A673 (cell line): ENCODE results near the gene TCP11L2. TPM values are rescaled to one million over a fixed set of nuclear protein-coding genes. Genes with fewer than 3 reads are reported as not detected.

Source experiments
- BruUV-seq: library from RNA; stranded (reverse); fragments of 400-500 nt; replicated peaks from 2 replicates; lab custom pipeline; 2021; lab: Mats Ljungman, UMichigan
- CTCF ChIA-PET: fragments of 300-600 bp; sonication (Branson Sonifier 250); formaldehyde crosslinking; loops from one replicate; lab custom pipeline; 2022; ENCODE audit warnings: antibody characterized with exemption; lab: Charles Lee
- POLR2A ChIA-PET: fragments of 300-600 bp; sonication (Branson Sonifier 250); formaldehyde crosslinking; loops from one replicate; lab custom pipeline; 2022; ENCODE audit warnings: antibody characterized with exemption; ENCODE audit not compliant: low non-redundant PET; lab: Charles Lee
- DNase-seq: peaks from one replicate; pipeline ENCODE4 v3.0.0-alpha.2; 2015; ENCODE audit warnings: low spot score
- H3K27ac ChIP-seq: fragments of 200-600 bp; sonication (generic); 2 replicates; pipeline ENCODE4 v1.5.1; 2016; ENCODE audit warnings: mixed run types, low read depth, mild to moderate bottlenecking, mixed read lengths, antibody characterized with exemption, low read length; ENCODE audit not compliant: poor library complexity, severe bottlenecking
- H3K27me3 ChIP-seq: fragments of 200-600 bp; sonication (generic); replicated peaks from 2 replicates; pipeline ENCODE4 v1.6.1; 2017; ENCODE audit warnings: mixed run types, low read depth, mild to moderate bottlenecking, mixed read lengths, antibody characterized with exemption, low read length; ENCODE audit not compliant: insufficient read depth, poor library complexity
- H3K36me3 ChIP-seq: fragments of 200-600 bp; sonication (generic); 2 replicates; pipeline ENCODE4 v1.6.1; 2016; ENCODE audit warnings: mixed run types, mild to moderate bottlenecking, mixed read lengths, antibody characterized with exemption, low read length; ENCODE audit not compliant: insufficient read depth, poor library complexity, severe bottlenecking
- H3K4me1 ChIP-seq: fragments of 200-600 bp; sonication (generic); 2 replicates; pipeline ENCODE4 v1.6.1; 2017; ENCODE audit warnings: mixed run types, mild to moderate bottlenecking, mixed read lengths, antibody characterized with exemption, low read length; ENCODE audit not compliant: insufficient read depth, poor library complexity, severe bottlenecking
- H3K4me3 ChIP-seq: fragments of 200-600 bp; sonication (generic); 2 replicates; pipeline ENCODE4 v1.5.1; 2016; ENCODE audit warnings: low read depth, mixed run types, mild to moderate bottlenecking, mixed read lengths, low read length; ENCODE audit not compliant: poor library complexity, severe bottlenecking
- H3K9me3 ChIP-seq: fragments of 200-600 bp; sonication (generic); 2 replicates; pipeline ENCODE4 v1.6.1; 2016; ENCODE audit warnings: mixed run types, low read depth, mild to moderate bottlenecking, mixed read lengths, antibody characterized with exemption, low read length; ENCODE audit not compliant: poor library complexity, severe bottlenecking
- CTCF ChIP-seq: fragments of 300-800, 200-600 bp; sonication (generic); conservative IDR thresholded peaks from 2 replicates; pipeline ENCODE4 v1.5.1; 2017; ENCODE audit warnings: low read depth, mild to moderate bottlenecking, antibody characterized with exemption, low read length, moderate library complexity, mixed read lengths
- EZH2 ChIP-seq: fragments of 200-600 bp; sonication (generic); IDR thresholded peaks from 2 replicates; pipeline ENCODE4 v1.6.1; 2017; ENCODE audit warnings: borderline replicate concordance, low read depth, mild to moderate bottlenecking, mixed read lengths, antibody characterized with exemption, low read length; ENCODE audit not compliant: poor library complexity, severe bottlenecking
- intact Hi-C: fragments of 100-400 bp; cut with micrococcal nuclease; formaldehyde crosslinking; loops from one replicate; pipeline ENCODE4 v1.10.0; 2022; ENCODE audit not compliant: unreplicated experiment
- total RNA-seq: library from RNA; stranded (reverse); gene quantifications from 2 replicates; pipeline ENCODE4 v1.2.3, GENCODE V29; 2021

The TCP11L2 gene
- total RNA-seq, 1 experiment from 2014 or later: 0.39 TPM

- TF ChIP-seq EZH2 (no peak), CTCF (no peak)
- H3K36me3 ChIP-seq: peaks cover 5% of the 10 kb centered on the region
- POLR2A ChIA-PET: no interaction called here
- BruUV-seq: no TSS peak
- H3K27ac ChIP-seq: no peak overlapping the region
- no peak for DNase-seq
- no peaks in the 10 kb centered on the region for H3K9me3 ChIP-seq
- H3K4me1 ChIP-seq: no peaks in the 10 kb centered on the region
- H3K4me3 ChIP-seq: no peak overlapping the region
- H3K27me3 ChIP-seq: no peaks in the 10 kb centered on the region
- CTCF ChIA-PET: no interaction called here
- intact Hi-C loops: no loop called here
Observed at GRCh38 chr12:106392759-106393158, 90.2 kb downstream of the TCP11L2 start.

Other genes with a start within 250 kb of the TCP11L2 start
- gene NUAK1, start 163.8 kb upstream of the TCP11L2 start, total RNA-seq: 1.3 and 1.6 TPM in 2 replicates
- gene CKAP4, start 54.7 kb upstream of the TCP11L2 start, total RNA-seq: 81.8 and 89.4 TPM in 2 replicates
- gene POLR3B, start 55.0 kb downstream of the TCP11L2 start, total RNA-seq: 13.7 and 14.8 TPM in 2 replicates